ENCODE data around the gene SFXN5.

Gene SFXN5

GRCh38 chr2:73053316-73054114 lies 18.0 kb downstream of the SFXN5 start:
- no peak for DNase-seq (ENCODE audit: low spot score)

GRCh38 chr2:73050121-73050545 lies 21.4 kb downstream of the SFXN5 start:
- no peak for DNase-seq (ENCODE audit: low spot score)

- DNase-seq (ENCODE audit: low spot score): no peak
These were observed 27.3 kb downstream of the SFXN5 start for GRCh38 chr2:73043929-73044832.

GRCh38 chr2:73043276-73043675 lies 28.2 kb downstream of the SFXN5 start:
- no peak for DNase-seq (ENCODE audit: low spot score)

- no peak for DNase-seq (ENCODE audit: low spot score)
These were observed 33.4 kb downstream of the SFXN5 start for GRCh38 chr2:73037947-73038585.

GRCh38 chr2:73036766-73037165 lies 34.7 kb downstream of the SFXN5 start:
- no peak for DNase-seq (ENCODE audit: low spot score)

GRCh38 chr2:73035899-73036711 lies 35.4 kb downstream of the SFXN5 start:
- no peak for DNase-seq (ENCODE audit: low spot score)

GRCh38 chr2:73034661-73035375 lies 36.7 kb downstream of the SFXN5 start:
- DNase-seq (ENCODE audit: low spot score): no peak

- no peak for DNase-seq (ENCODE audit: low spot score)
These were observed 37.6 kb downstream of the SFXN5 start for GRCh38 chr2:73033766-73034381.

GRCh38 chr2:73033142-73033765 lies 38.3 kb downstream of the SFXN5 start:
- no peak for DNase-seq (ENCODE audit: low spot score)

- DNase-seq (ENCODE audit: low spot score): no peak
These were observed 38.8 kb downstream of the SFXN5 start for GRCh38 chr2:73032702-73033097.

GRCh38 chr2:73031725-73032701 lies 39.5 kb downstream of the SFXN5 start:
- no peak for DNase-seq (ENCODE audit: low spot score)

- DNase-seq (ENCODE audit: low spot score): no peak
These were observed 40.3 kb downstream of the SFXN5 start for GRCh38 chr2:73031095-73031678.

GRCh38 chr2:73028841-73029240 lies 42.7 kb downstream of the SFXN5 start:
- DNase-seq (ENCODE audit: low spot score): no peak

- no peak for DNase-seq (ENCODE audit: low spot score)
These were observed 44.2 kb downstream of the SFXN5 start for GRCh38 chr2:73027340-73027739.

GRCh38 chr2:73023497-73023896 lies 48.0 kb downstream of the SFXN5 start:
- DNase-seq (ENCODE audit: low spot score): no peak

GRCh38 chr2:73022024-73022568 lies 49.4 kb downstream of the SFXN5 start:
- no peak for DNase-seq (ENCODE audit: low spot score)

GRCh38 chr2:73021371-73022010 lies 50.0 kb downstream of the SFXN5 start:
- no peak for DNase-seq (ENCODE audit: low spot score)

All from hematopoietic multipotent progenitor cell treated with erythropoietin and hydrocortisone succinate and interleukin-3 and kit ligand, for 17 days (in vitro differentiated cells).